ENCODE measurements around the gene ZNF584. TPM values are rescaled to one million over a fixed set of nuclear protein-coding genes. Genes with fewer than 3 reads are reported as not detected.
"Not testable (repeated sequence)": the region's sequence is repeated elsewhere in the genome, so short reads cannot be mapped to it uniquely, and the experiment has no call there.

The ZNF584 gene
- total RNA-seq, 6 experiments from 2014 or later: 13.3 to 15.0 (median 14.0) TPM

- 0 out of 2 replicates have a peak, but pooled peaks have one; percentile 21 for TF ChIP-seq CTCF (IDR thresholded peaks at IDR 0.05)
- Mint-ChIP-seq H3K4me1 (ENCODE audit: low read depth) (peaks cover 18% of the 10 kb centered on the region), H3K36me3 (ENCODE audit: low read depth) (peaks cover 7% of the 10 kb centered on the region), H3K27me3 (ENCODE audit: insufficient read depth) (peaks cover 4% of the 10 kb centered on the region), H3K27ac (peak overlapping the region; percentile 89; the same call in 1 of the 2 replicates), H3K9me3 (no peaks in the 10 kb centered on the region), H3K4me3 (peak overlapping the region; percentile 91)
- no peak for DNase-seq
Observed at GRCh38 chr19:58401840-58402421, 6.5 kb upstream of the ZNF584 start.

GRCh38 chr19:58403920-58404478, 4.5 kb upstream of the ZNF584 start:
- Mint-ChIP-seq H3K36me3 (ENCODE audit: low read depth) (peaks cover 11% of the 10 kb centered on the region), H3K4me1 (ENCODE audit: low read depth) (peaks cover 29% of the 10 kb centered on the region)
- not testable (repeated sequence) for H3K27ac Mint-ChIP-seq; H3K4me3 Mint-ChIP-seq; DNase-seq; H3K9me3 Mint-ChIP-seq; H3K27me3 Mint-ChIP-seq (ENCODE audit: insufficient read depth)

GRCh38 chr19:58406818-58407657, 1.4 kb upstream of the ZNF584 start:
- TF ChIP-seq CTCF (IDR thresholded peaks at IDR 0.05): peak; percentile 75
- Mint-ChIP-seq H3K36me3 (ENCODE audit: low read depth) (peaks cover 11% of the 10 kb centered on the region), H3K4me1 (ENCODE audit: low read depth) (peaks cover 28% of the 10 kb centered on the region), H3K27ac (peak overlapping the region; percentile 90), H3K9me3 (no peaks in the 10 kb centered on the region; the same call in 1 of the 2 replicates), H3K4me3 (peak overlapping the region; percentile 92), H3K27me3 (ENCODE audit: insufficient read depth) (peaks cover 5% of the 10 kb centered on the region; the same call in 1 of the 2 replicates)
- DNase-seq: no peak

GRCh38 chr19:58407658-58408151, 744 bp upstream of the ZNF584 start:
- Mint-ChIP-seq H3K4me3 (peak overlapping the region; percentile 92), H3K27ac (peak overlapping the region; percentile 90), H3K36me3 (ENCODE audit: low read depth) (peaks cover 15% of the 10 kb centered on the region), H3K9me3 (no peaks in the 10 kb centered on the region; the same call in 1 of the 2 replicates), H3K27me3 (ENCODE audit: insufficient read depth) (peaks cover 5% of the 10 kb centered on the region; the same call in 1 of the 2 replicates), H3K4me1 (ENCODE audit: low read depth) (peaks cover 28% of the 10 kb centered on the region)
- no peak for DNase-seq
- no peak for TF ChIP-seq CTCF (IDR thresholded peaks at IDR 0.05)

GRCh38 chr19:58409010-58409790, 751 bp downstream of the ZNF584 start:
- H3K9me3 Mint-ChIP-seq: no peaks in the 10 kb centered on the region; the same call in 1 of the 2 replicates
- peak overlapping the region; percentile 65 for H3K27ac Mint-ChIP-seq
- DNase-seq: no peak
- H3K4me3 Mint-ChIP-seq: peak overlapping the region; percentile 92
- TF ChIP-seq CTCF (IDR thresholded peaks at IDR 0.05): no peak
- peaks cover 28% of the 10 kb centered on the region for H3K4me1 Mint-ChIP-seq (ENCODE audit: low read depth)
- H3K36me3 Mint-ChIP-seq (ENCODE audit: low read depth): peaks cover 24% of the 10 kb centered on the region
- peaks cover 5% of the 10 kb centered on the region; the same call in 1 of the 2 replicates for H3K27me3 Mint-ChIP-seq (ENCODE audit: insufficient read depth)
